ENCODE data around the gene FREM2.

Gene FREM2

DNA sequence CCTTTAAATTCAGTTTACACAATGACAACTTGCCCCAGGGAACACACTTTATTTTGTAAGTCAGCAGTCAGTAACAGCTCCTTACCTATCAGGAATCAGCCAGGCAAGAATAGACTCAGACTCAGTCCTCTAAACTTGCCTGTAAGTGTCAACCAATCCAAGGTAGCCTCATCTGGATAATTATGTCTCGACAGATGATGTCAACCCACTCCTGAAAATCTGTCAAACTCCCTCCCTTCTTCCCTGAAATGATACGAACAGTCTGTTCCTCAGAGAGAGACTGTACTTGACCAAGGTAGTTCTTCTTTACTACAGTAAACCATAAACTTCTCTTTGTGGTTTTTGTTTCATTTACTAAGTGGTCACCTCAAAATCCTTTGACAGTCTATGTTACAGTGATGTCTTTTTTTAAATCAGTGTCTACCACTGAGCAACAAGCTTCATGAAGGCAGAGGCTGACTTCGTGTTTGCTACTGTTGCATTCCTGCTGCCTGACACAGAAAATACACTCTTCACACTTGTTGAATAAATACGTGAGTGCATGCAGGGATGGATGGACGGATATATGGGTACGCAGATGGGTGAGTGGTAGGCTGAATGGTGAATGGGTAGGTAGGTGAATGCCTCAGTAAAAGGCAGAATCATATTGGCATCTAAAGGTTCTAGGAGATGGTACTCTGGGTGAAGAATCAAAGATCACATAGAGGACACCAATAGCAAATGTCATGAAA lies 17.5 kb upstream of the FREM2 start:
- TF ChIP-seq ZNF274 (IDR thresholded peaks at IDR 0.05; ENCODE audit: low read depth, low read length), result no peak
- no peak overlapping the region for H3K4me3 ChIP-seq (ENCODE audit: low read length)

DNA sequence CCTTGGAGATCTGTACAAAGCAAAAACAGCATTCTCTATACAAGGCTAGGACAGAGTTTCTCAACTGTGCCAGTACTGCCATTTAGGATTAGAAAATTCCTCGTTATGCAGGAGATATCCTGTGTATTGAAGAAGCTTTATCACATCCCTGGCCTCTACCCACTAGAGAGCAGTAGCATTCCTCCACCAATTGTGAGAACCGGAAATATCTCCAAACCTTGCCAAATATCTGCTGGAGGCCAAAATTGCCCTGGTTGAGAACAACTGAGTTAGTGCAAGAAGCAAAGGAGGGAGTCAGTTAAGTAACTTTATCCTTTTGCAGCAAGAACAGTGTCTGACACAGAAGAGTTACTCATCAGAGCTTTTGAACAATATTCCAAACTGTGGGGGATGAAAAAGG lies 16.2 kb upstream of the FREM2 start:
- no peak overlapping the region for H3K4me3 ChIP-seq (ENCODE audit: low read length)
- TF ChIP-seq ZNF274 (IDR thresholded peaks at IDR 0.05; ENCODE audit: low read depth, low read length), result no peak

DNA sequence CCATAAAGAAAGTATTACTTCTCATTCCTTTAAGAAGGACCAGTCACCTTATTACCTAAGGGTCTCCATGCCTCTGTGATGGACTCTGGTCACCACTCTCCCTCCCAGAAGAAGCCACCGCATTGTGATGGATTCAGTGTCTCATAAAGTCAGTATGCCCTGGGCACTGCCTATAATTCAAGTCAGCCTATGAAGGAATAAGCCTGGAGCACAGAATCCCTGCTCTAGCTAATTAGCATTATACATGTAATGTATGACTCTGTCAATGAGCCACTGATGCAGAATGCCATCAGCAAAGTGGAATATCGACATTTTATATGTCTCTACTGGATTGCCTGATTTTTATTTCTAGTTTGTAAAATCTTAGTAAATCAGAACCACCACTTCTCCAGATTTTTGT lies 14.9 kb upstream of the FREM2 start:
- no peak for TF ChIP-seq ZNF274 (IDR thresholded peaks at IDR 0.05; ENCODE audit: low read depth, low read length)
- H3K4me3 ChIP-seq (ENCODE audit: low read length), result no peak overlapping the region

GRCh38 chr13:38674208-38674607 lies 12.7 kb upstream of the FREM2 start:
- H3K4me3 ChIP-seq (ENCODE audit: low read length), result no peak overlapping the region

GRCh38 chr13:38680912-38681311 lies 6.0 kb upstream of the FREM2 start:
- H3K4me3 ChIP-seq (ENCODE audit: low read length), result no peak overlapping the region
- no peak for TF ChIP-seq ZNF274 (IDR thresholded peaks at IDR 0.05; ENCODE audit: low read depth, low read length)

More at GRCh38 chr13:38674208-38674607, 12.7 kb upstream of the FREM2 start:
- TF ChIP-seq ZNF274 (IDR thresholded peaks at IDR 0.05; ENCODE audit: low read depth, low read length), result no peak

DNA sequence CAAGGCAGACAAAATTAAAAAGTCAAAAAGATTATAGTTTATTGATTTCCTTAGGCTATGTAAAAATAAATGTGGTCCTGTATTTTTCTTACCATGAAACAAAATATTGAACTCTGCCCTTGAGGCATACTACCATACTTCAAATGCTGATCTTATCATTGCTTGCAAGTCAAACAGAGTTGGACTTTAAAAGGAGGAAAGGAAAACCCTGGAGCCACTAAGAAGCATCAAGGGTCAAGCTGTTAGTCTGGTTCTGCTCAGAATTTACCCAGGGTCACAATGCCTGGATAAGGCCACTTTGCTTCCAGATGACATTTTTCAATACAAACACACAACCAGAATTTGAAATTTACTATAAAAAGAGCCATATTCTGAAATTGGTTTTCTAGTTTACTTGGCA lies 2.2 kb upstream of the FREM2 start:
- no peak for TF ChIP-seq ZNF274 (IDR thresholded peaks at IDR 0.05; ENCODE audit: low read depth, low read length)
- no peak overlapping the region for H3K4me3 ChIP-seq (ENCODE audit: low read length)

- no peak overlapping the region for H3K4me3 ChIP-seq (ENCODE audit: low read length)
Measured at GRCh38 chr13:38685431-38685830, 1.4 kb upstream of the FREM2 start.

DNA sequence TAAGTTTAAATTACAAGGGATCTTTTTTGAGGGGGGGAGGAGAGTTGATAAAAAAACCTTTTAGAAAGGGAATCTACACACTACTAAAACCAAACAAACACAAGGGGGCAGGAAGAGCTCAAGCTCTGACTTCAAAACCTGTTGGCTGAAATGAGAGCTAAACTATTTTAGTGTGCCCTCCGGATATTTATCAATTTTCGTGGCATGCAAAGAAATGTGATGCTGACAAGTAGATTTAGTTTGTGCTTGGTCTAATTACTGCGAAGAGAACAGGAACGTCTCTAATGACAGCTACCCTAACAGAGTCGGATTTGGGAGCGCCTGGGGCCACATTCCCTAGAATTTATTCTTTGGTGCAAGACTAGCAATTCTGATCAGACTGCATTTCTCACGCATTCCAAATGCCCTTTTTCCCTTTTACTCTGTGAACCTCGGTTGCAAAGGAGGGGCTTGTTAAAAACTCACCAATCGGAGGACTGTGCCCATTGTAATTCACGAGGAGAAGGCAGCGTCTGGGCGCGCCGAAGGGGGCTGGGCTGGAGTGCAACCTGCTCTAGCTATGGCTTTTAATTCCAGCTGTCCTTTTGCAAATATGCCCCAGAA lies 802 bp upstream of the FREM2 start:
- peak overlapping the region; percentile 23; the same call in 1 of the 2 replicates for H3K4me3 ChIP-seq (ENCODE audit: low read length)
- no peak for TF ChIP-seq ZNF274 (IDR thresholded peaks at IDR 0.05; ENCODE audit: low read depth, low read length)

More at GRCh38 chr13:38685431-38685830, 1.4 kb upstream of the FREM2 start:
- no peak for TF ChIP-seq ZNF274 (IDR thresholded peaks at IDR 0.05; ENCODE audit: low read depth, low read length)

- peak overlapping the region; percentile 16; the same call in 1 of the 2 replicates for H3K4me3 ChIP-seq (ENCODE audit: low read length)
- TF ChIP-seq ZNF274 (IDR thresholded peaks at IDR 0.05; ENCODE audit: low read depth, low read length), result no peak
Measured at GRCh38 chr13:38687246-38688229, 661 bp downstream of the FREM2 start.

DNA sequence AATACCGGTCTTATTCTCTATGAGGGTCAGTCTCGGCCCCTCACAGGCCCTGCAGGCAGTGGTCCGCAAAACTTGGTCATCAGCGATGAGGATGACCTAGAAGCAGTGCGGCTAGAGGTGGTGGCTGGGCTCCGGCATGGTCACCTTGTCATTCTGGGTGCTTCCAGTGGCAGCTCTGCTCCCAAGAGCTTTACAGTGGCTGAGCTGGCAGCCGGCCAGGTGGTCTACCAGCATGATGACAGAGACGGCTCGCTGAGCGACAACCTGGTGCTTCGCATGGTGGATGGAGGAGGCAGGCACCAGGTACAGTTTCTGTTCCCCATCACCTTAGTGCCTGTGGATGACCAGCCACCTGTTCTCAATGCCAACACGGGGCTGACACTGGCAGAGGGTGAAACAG lies 1.8 kb downstream of the FREM2 start:
- no peak overlapping the region for H3K4me3 ChIP-seq (ENCODE audit: low read length)
- no peak for TF ChIP-seq ZNF274 (IDR thresholded peaks at IDR 0.05; ENCODE audit: low read depth, low read length)

GRCh38 chr13:38690231-38690630 lies 3.4 kb downstream of the FREM2 start:
- H3K4me3 ChIP-seq (ENCODE audit: low read length), result no peak overlapping the region

GRCh38 chr13:38693168-38693567 lies 6.3 kb downstream of the FREM2 start:
- TF ChIP-seq ZNF274 (IDR thresholded peaks at IDR 0.05; ENCODE audit: low read depth, low read length), result no peak
- H3K4me3 ChIP-seq (ENCODE audit: low read length), result no peak overlapping the region

More at GRCh38 chr13:38690231-38690630, 3.4 kb downstream of the FREM2 start:
- TF ChIP-seq ZNF274 (IDR thresholded peaks at IDR 0.05; ENCODE audit: low read depth, low read length), result no peak

DNA sequence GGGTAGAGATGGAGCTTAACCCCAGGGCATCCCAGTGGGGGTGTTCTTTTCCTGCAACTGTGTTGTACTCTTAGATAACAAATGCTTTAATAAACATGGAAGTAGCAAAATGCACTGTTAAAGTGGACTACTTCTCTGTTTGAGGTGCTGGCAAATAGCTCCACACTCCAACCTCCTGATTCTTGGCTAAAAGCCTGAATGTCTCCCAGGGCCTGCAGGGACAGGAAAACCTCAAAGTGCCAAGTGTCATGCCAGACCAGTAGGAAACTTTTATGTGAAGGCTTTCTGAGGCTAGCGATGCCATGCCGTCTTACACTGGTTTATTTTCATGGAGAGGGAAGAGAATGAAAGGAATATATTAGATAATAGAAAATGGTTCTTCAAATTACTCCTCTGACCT lies 6.8 kb downstream of the FREM2 start:
- H3K4me3 ChIP-seq (ENCODE audit: low read length), result no peak overlapping the region
- TF ChIP-seq ZNF274 (IDR thresholded peaks at IDR 0.05; ENCODE audit: low read depth, low read length), result no peak

GRCh38 chr13:38697197-38697596 lies 10.3 kb downstream of the FREM2 start:
- TF ChIP-seq ZNF274 (IDR thresholded peaks at IDR 0.05; ENCODE audit: low read depth, low read length), result no peak
- no peak overlapping the region for H3K4me3 ChIP-seq (ENCODE audit: low read length)
